Suprapubic skin (tissue), 4 donors: ENCODE measurements around the gene ZNF10. TPM values are rescaled to one million over a fixed set of nuclear protein-coding genes. Genes with fewer than 3 reads are reported as not detected.

Source experiments
- DNase-seq, 2 donors: peaks; one replicate each; pipeline ENCODE4 v3.0.0-alpha.2; 2019; ENCODE audit warnings: low spot score in 2 of 2
- H3K27ac ChIP-seq: fragments of 200-600 bp; sonication (generic); one replicate; pipeline ENCODE4 v1.5.1; 2019
- H3K27me3 ChIP-seq: fragments of 200-600 bp; sonication (generic); one replicate; pipeline ENCODE4 v1.5.1; 2019
- H3K36me3 ChIP-seq: fragments of 200-600 bp; sonication (generic); one replicate; pipeline ENCODE4 v1.5.1; 2019
- H3K4me1 ChIP-seq: fragments of 200-600 bp; sonication (generic); one replicate; pipeline ENCODE4 v1.5.1; 2019
- H3K4me3 ChIP-seq: fragments of 200-600 bp; sonication (generic); one replicate; pipeline ENCODE4 v1.5.1; 2019; ENCODE audit warnings: mild to moderate bottlenecking
- H3K9me3 ChIP-seq: fragments of 200-600 bp; sonication (generic); one replicate; pipeline ENCODE4 v1.5.1; 2019
- EP300 ChIP-seq: sonication (generic); formaldehyde crosslinking; IDR thresholded peaks from one replicate; pipeline ENCODE4 v1.6.1; 2017; ENCODE audit warnings: antibody characterized with exemption
- POLR2A ChIP-seq, 2 donors: fragments of 450-650 bp; IDR thresholded peaks; one replicate each; pipeline ENCODE4 v1.6.1; 2017; ENCODE audit warnings: antibody characterized with exemption in 2 of 2, mild to moderate bottlenecking in 2 of 2, moderate library complexity in 2 of 2
- POLR2AphosphoS5 ChIP-seq, 3 donors: sonication (generic); formaldehyde crosslinking; IDR thresholded peaks; one replicate each; pipeline ENCODE4 v1.6.1; 2017; ENCODE audit warnings: antibody characterized with exemption in 3 of 3
- WGBS: methylation state at CpG from one replicate; pipeline ENCODE4 v1.1.5; 2018; 5-methylcytosine and 5-hydroxymethylcytosine counted together
- total RNA-seq, 4 donors: library from RNA; depleted of rRNA; stranded (reverse); fragments of >200 nt; gene quantifications; one replicate each; pipeline ENCODE4 v1.1.0, GENCODE V29; 2016
- TF ChIP-seq, protein P1 (sequence below), 2 donors: fragments of 200-600 bp in 1 of 2; fragments of 450-650 bp in 1 of 2; sonication (generic) in 1 of 2; IDR thresholded peaks; one replicate each; pipeline ENCODE4 v1.5.1; 2016 to 2019; ENCODE audit warnings: antibody characterized with exemption in 2 of 2, mild to moderate bottlenecking in 1 of 2, moderate library complexity in 1 of 2

ZNF10 gene
- total RNA-seq, 4 donors from 2014 or later: 5.2 to 11.6 (median 9.1) TPM

DNA sequence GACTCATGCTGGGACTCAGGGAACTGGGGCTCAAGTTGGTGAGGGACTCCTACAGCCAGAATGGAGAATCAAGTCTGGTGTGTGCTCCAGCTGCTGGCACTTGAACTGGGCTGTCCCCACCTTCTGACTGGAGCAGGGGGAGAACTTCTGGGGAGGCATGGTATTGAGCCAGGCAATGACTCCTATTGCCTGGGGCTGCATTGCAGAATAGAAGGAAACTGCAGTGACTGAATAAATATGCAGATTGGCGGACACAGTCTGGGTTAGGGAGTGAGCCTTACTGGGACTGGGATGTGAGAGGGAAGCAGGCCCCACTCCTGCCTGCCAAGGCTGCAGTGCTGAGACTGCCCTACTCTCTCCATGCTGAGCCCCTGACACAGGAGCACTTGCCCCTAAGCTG, 42.1 kb downstream of the ZNF10 start:
- WGBS: 100% methylated on average over 1 of the region's 1 CpG
- no peak for DNase-seq
- peaks cover 29% of the 10 kb centered on the region for H3K9me3 ChIP-seq

DNA sequence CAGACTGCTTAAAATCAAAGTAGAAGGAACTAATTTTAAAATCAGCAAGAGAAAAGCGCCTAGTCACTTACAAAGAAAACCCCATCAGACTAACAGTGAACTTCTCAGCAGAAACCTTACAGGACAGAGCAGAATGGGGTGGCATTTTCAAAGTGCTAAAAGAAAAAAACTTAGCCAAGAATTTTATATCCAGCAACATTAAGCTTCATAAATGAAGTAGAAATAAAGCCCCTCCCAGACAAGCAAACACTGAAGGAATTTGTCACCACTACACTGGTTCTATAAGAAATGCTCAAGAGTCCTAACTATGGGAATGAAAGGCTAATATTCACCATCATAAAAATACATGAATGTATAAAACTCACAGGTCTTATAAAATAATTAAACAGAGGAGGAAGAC, 44.5 kb downstream of the ZNF10 start:
- H3K36me3 ChIP-seq: no peaks in the 10 kb centered on the region
- H3K4me1 ChIP-seq: no peaks in the 10 kb centered on the region
- peaks cover 23% of the 10 kb centered on the region for H3K9me3 ChIP-seq
- DNase-seq: no peak
- TF ChIP-seq POLR2AphosphoS5 (IDR thresholded peaks at IDR 0.05): no peak
- TF ChIP-seq POLR2A (IDR thresholded peaks at IDR 0.05): no peak
- TF ChIP-seq, protein P1, sequence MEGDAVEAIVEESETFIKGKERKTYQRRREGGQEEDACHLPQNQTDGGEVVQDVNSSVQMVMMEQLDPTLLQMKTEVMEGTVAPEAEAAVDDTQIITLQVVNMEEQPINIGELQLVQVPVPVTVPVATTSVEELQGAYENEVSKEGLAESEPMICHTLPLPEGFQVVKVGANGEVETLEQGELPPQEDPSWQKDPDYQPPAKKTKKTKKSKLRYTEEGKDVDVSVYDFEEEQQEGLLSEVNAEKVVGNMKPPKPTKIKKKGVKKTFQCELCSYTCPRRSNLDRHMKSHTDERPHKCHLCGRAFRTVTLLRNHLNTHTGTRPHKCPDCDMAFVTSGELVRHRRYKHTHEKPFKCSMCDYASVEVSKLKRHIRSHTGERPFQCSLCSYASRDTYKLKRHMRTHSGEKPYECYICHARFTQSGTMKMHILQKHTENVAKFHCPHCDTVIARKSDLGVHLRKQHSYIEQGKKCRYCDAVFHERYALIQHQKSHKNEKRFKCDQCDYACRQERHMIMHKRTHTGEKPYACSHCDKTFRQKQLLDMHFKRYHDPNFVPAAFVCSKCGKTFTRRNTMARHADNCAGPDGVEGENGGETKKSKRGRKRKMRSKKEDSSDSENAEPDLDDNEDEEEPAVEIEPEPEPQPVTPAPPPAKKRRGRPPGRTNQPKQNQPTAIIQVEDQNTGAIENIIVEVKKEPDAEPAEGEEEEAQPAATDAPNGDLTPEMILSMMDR (IDR thresholded peaks at IDR 0.05): no peak
- H3K27ac ChIP-seq: no peak overlapping the region
- 58% methylated on average over 1 of the region's 1 CpG for WGBS
- no peaks in the 10 kb centered on the region for H3K27me3 ChIP-seq
- H3K4me3 ChIP-seq: no peak overlapping the region

More for the DNA sequence above, 42.1 kb downstream of the ZNF10 start:
- H3K4me3 ChIP-seq: no peak overlapping the region
- H3K27ac ChIP-seq: no peak overlapping the region
- H3K27me3 ChIP-seq: no peaks in the 10 kb centered on the region
- no peaks in the 10 kb centered on the region for H3K4me1 ChIP-seq
- TF ChIP-seq POLR2A (IDR thresholded peaks at IDR 0.05) (no peak), POLR2AphosphoS5 (IDR thresholded peaks at IDR 0.05) (no peak), EP300 (no peak)
- TF ChIP-seq, protein P1 (IDR thresholded peaks at IDR 0.05): no peak
- no peaks in the 10 kb centered on the region for H3K36me3 ChIP-seq

DNA sequence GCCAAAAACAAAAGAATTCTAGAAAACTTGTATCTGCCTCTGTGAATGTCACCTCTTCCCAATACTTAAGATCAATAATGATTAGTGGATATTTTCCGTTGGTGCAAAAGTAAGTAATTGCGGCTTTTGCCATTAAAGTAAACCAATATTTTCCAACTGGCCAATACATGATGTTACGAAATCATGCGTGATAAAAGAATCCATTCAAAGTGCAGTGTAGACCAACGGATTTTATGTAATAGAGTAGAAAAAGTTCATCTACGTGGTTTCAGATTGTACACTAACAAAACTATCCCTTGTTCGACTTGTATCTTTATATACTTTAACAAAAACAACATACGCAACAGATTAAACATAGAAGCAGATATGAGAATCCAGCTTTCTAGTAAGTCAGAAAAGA, 50.2 kb downstream of the ZNF10 start:
- Histone ChIP-seq H3K27ac (no peak overlapping the region), H3K4me3 (no peak overlapping the region), H3K9me3 (peaks cover 24% of the 10 kb centered on the region), H3K4me1 (peaks cover 9% of the 10 kb centered on the region), H3K27me3 (no peaks in the 10 kb centered on the region), H3K36me3 (peaks cover 32% of the 10 kb centered on the region)
- 96% methylated on average over 8 of the region's 8 CpGs for WGBS
- TF ChIP-seq EP300 (no peak), POLR2A (IDR thresholded peaks at IDR 0.05) (no peak), POLR2AphosphoS5 (IDR thresholded peaks at IDR 0.05) (no peak)
- TF ChIP-seq, protein P1 (IDR thresholded peaks at IDR 0.05): no peak
- no peak for DNase-seq

DNA sequence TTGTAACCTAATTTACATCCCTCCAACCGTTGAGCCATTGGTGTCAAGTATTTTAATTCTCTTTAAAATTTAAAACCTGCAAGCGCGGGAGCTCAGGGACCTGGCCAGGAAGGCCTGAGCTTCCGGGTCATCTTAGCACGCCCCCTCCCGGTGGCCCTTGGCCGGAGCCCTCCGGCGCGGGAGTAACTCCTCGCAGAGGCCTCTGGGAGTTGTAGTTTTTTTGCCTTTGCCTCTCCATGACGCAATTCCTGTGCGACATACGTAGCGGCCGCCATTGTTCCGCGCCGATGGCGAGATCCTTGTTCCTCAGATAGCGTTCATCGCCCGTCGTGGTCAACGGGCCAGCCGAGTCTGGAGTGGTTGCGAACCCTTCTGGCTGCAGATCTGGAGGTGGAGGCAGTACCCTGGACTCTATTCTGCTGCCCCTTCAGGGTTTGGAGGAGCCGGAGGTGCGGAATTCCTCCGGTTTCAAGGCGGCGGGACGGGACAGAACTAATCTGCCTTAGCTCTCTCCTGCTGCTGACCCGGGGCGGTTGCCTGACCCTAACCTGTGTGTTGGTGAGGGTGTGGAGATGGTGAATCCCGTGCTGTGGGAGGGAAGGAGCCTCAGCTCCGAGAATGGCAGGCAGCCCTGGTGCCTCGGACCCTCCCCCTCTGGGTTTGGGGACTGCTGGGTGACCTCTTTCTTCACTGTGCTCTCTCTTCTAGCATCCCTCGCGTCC, 51.0 kb downstream of the ZNF10 start, which contains the start of gene ZNF268:
TSS of gene ZNF268 (plus strand) at position 258 of the 722 bp plus-strand sequence. CDS start 503 bp downstream, outside the sequence.
- H3K36me3 ChIP-seq: peaks cover 39% of the 10 kb centered on the region
- TF ChIP-seq POLR2A (IDR thresholded peaks at IDR 0.05) (no peak), POLR2AphosphoS5 (IDR thresholded peaks at IDR 0.05) (peak in 2 of 3 donors; percentile 87 to 88), EP300 (no peak)
- TF ChIP-seq, protein P1 (IDR thresholded peaks at IDR 0.05): peak; percentile 42 to 62
- peaks cover 27% of the 10 kb centered on the region for H3K9me3 ChIP-seq
- peak within 1 kb of the TSS; percentile 90 for H3K4me3 ChIP-seq
- peak; percentile 91 to 92 for DNase-seq
- peak within 1 kb of the TSS; percentile 64 for H3K27ac ChIP-seq
- peaks cover 9% of the 10 kb centered on the region for H3K4me1 ChIP-seq
- WGBS: 6% methylated on average over 12 of the region's 40 CpGs
- no peaks in the 10 kb centered on the region for H3K27me3 ChIP-seq

DNA sequence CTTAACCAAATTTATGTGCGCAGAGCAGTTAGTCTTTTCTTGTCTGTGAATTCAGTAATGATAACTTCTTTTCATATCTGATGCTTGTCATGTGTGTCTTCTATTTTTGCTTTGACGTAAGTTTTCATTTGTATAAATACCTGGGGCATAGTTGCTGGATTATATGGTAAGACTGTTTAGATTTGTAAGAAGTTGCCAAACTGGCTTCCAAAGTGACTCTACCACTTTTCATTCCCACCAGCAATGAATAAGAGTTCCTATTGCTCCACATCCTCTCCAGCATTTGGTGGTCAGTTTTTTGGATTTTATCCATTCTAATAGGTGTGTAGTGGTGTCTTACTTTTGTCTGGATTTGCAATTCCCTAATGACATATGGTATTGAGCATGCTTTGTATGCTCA, 59.7 kb downstream of the ZNF10 start:
- no peak for DNase-seq
- Histone ChIP-seq H3K27ac (no peak overlapping the region), H3K27me3 (no peaks in the 10 kb centered on the region), H3K4me1 (no peaks in the 10 kb centered on the region), H3K9me3 (peaks cover 87% of the 10 kb centered on the region), H3K36me3 (peaks cover 100% of the 10 kb centered on the region), H3K4me3 (no peak overlapping the region)
- TF ChIP-seq POLR2AphosphoS5 (IDR thresholded peaks at IDR 0.05) (no peak), EP300 (no peak), POLR2A (IDR thresholded peaks at IDR 0.05) (no peak)
- TF ChIP-seq, protein P1 (IDR thresholded peaks at IDR 0.05): no peak
- 97% methylated on average over 2 of the region's 2 CpGs for WGBS
